CD14-positive monocyte (primary cell): ENCODE measurements around the gene APCDD1L. TPM values are rescaled to one million over a fixed set of nuclear protein-coding genes. Genes with fewer than 3 reads are reported as not detected.

Experiments used
- DNase-seq, 3 donors: peaks; one replicate each; pipeline ENCODE4 v3.0.0-alpha.2; 2011 to 2022
- H2AFZ ChIP-seq: 2 replicates; pipeline ENCODE4 v1.6.0; 2012; ENCODE audit warnings: mild to moderate bottlenecking, low read depth, low read length, inconsistent platforms; ENCODE audit not compliant: insufficient read depth, poor library complexity, severe bottlenecking
- H3K27ac ChIP-seq, 2 donors: 1 replicate in 1 of 2; 2 replicates in 1 of 2; pipeline ENCODE4 v1.5.1; 2012 to 2013; ENCODE audit warnings: low read length in 2 of 2, control low read depth in 1 of 2, inconsistent platforms in 1 of 2, low read depth in 1 of 2, mild to moderate bottlenecking in 1 of 2
- H3K27me3 ChIP-seq, 2 donors: one replicate each; pipeline versions ENCODE4 v1.6.0 to v1.6.1; 2011 to 2013; ENCODE audit warnings: low read length in 2 of 2; ENCODE audit not compliant: control insufficient read depth in 2 of 2, insufficient read depth in 2 of 2
- H3K36me3 ChIP-seq, 2 donors: replicated peaks in 1 of 2; 1 replicate in 1 of 2; 2 replicates in 1 of 2; pipeline versions ENCODE4 v1.5.1 to v1.6.1; 2012 to 2013; ENCODE audit warnings: low read length in 2 of 2, control low read depth in 1 of 2, inconsistent platforms in 1 of 2, mild to moderate bottlenecking in 1 of 2; ENCODE audit not compliant: insufficient read depth in 2 of 2, control insufficient read depth in 1 of 2
- H3K4me1 ChIP-seq, 2 donors: 1 replicate in 1 of 2; 2 replicates in 1 of 2; pipeline versions ENCODE4 v1.5.1 to v1.6.1; 2012 to 2013; ENCODE audit warnings: low read length in 2 of 2, control low read depth in 1 of 2, inconsistent platforms in 1 of 2, mild to moderate bottlenecking in 1 of 2, moderate library complexity in 1 of 2; ENCODE audit not compliant: insufficient read depth in 2 of 2, control insufficient read depth in 1 of 2
- H3K4me2 ChIP-seq: replicated peaks from 2 replicates; pipeline ENCODE3; 2012; ENCODE audit warnings: low read length, moderate library complexity, mild to moderate bottlenecking; ENCODE audit not compliant: poor library complexity, severe bottlenecking; ENCODE audit errors: extremely low read depth
- H3K4me3 ChIP-seq, 3 experiments: fragments of 200-600 bp in 1 of 3; sonication (generic) in 1 of 3; replicated peaks in 1 of 3; 1 replicate in 2 of 3; 2 replicates in 1 of 3; pipeline ENCODE4 v1.5.1; 2011 to 2013; ENCODE audit warnings: low read length in 3 of 3, mild to moderate bottlenecking in 3 of 3, control low read depth in 2 of 3, low read depth in 2 of 3, inconsistent platforms in 1 of 3, moderate library complexity in 1 of 3
- H3K79me2 ChIP-seq: 2 replicates; pipeline ENCODE4 v1.6.0; 2012; ENCODE audit warnings: mild to moderate bottlenecking, control low read depth, inconsistent platforms, low read length, moderate library complexity; ENCODE audit not compliant: insufficient read depth
- H3K9ac ChIP-seq: 2 replicates; pipeline ENCODE4 v1.6.0; 2017; ENCODE audit warnings: low read length, mild to moderate bottlenecking; ENCODE audit not compliant: insufficient read depth, poor library complexity, severe bottlenecking
- H3K9me3 ChIP-seq, 2 donors: replicated peaks in 1 of 2; 1 replicate in 1 of 2; 2 replicates in 1 of 2; pipeline versions ENCODE4 v1.5.1 to v1.6.1; 2012 to 2013; ENCODE audit warnings: low read length in 2 of 2, control low read depth in 1 of 2; ENCODE audit not compliant: control insufficient read depth in 1 of 2, insufficient read depth in 1 of 2
- H4K20me1 ChIP-seq: 2 replicates; pipeline ENCODE4 v1.6.0; 2012; ENCODE audit warnings: mild to moderate bottlenecking, low read length, control low read depth, moderate library complexity; ENCODE audit not compliant: insufficient read depth
- H3K27ac Mint-ChIP-seq, 7 donors: one replicate each; pipeline ENCODE4 v1.8.0; 2020; ENCODE audit warnings: mild to moderate bottlenecking in 7 of 7, mixed read lengths in 7 of 7, moderate library complexity in 6 of 7, inconsistent platforms in 2 of 7
- H3K27me3 Mint-ChIP-seq, 3 donors: one replicate each; pipeline ENCODE4 v1.8.0; 2021 to 2022; ENCODE audit warnings: low read depth in 3 of 3, mild to moderate bottlenecking in 3 of 3, mixed read lengths in 3 of 3, moderate library complexity in 3 of 3, inconsistent platforms in 1 of 3
- H3K36me3 Mint-ChIP-seq, 2 donors: one replicate each; pipeline ENCODE4 v1.8.0; 2020; ENCODE audit warnings: mixed read lengths in 2 of 2, inconsistent platforms in 1 of 2, mild to moderate bottlenecking in 1 of 2
- H3K4me1 Mint-ChIP-seq: one replicate; pipeline ENCODE4 v1.8.0; 2020; ENCODE audit warnings: mild to moderate bottlenecking, mixed read lengths
- H3K4me3 Mint-ChIP-seq, 2 donors: one replicate each; pipeline ENCODE4 v1.8.0; 2020; ENCODE audit warnings: mild to moderate bottlenecking in 2 of 2, mixed read lengths in 2 of 2, moderate library complexity in 1 of 2
- H3K9me3 Mint-ChIP-seq, 7 donors: one replicate each; pipeline ENCODE4 v1.8.0; 2020 to 2022; ENCODE audit warnings: mixed read lengths in 7 of 7, mild to moderate bottlenecking in 6 of 7, moderate library complexity in 6 of 7, inconsistent platforms in 2 of 7
- WGBS: methylation state at CpG from one replicate; pipeline ENCODE4 v1.1.5; 2013; ENCODE audit warnings: missing lambda C conversion rate; ENCODE audit not compliant: insufficient coverage; 5-methylcytosine and 5-hydroxymethylcytosine counted together
- intact Hi-C, 2 donors: fragments of 100-400 bp; cut with micrococcal nuclease; formaldehyde crosslinking; loops; one replicate each; pipeline versions ENCODE4 v1.15.0 to v1.15.1; 2023
- polyA plus RNA-seq, 3 donors: library from polyadenylated mRNA; depleted of rRNA in 1 of 3; unstranded in 2 of 3; stranded (reverse) in 1 of 3; fragments of 300-500 nt in 2 of 3; fragments of >200 nt in 1 of 3; fragmentation: Illumina TruSeq in 2 of 3; gene quantifications; 1 replicate in 2 of 3; 2 replicates in 1 of 3; pipeline ENCODE4 v1.2.3, GENCODE V29; 2012 to 2021
- TF ChIP-seq, protein P1 (sequence below): fragments of 200-600 bp; IDR thresholded peaks from one replicate; pipeline ENCODE4 v1.8.0; 2022; ENCODE audit warnings: antibody characterized with exemption, mild to moderate bottlenecking

Gene APCDD1L
- polyA plus RNA-seq, 3 donors: not detected

GRCh38 chr20:58558486-58559367 lies 43.5 kb upstream of the APCDD1L start:
- no peaks in the 10 kb centered on the region for H4K20me1 ChIP-seq
- H2AFZ ChIP-seq: no peak overlapping the region
- Mint-ChIP-seq H3K4me1 (no peaks in the 10 kb centered on the region), H3K27me3 (peaks cover 4 to 17% (median 15%) of the 10 kb centered on the region in 3 donors), H3K27ac (no peak overlapping the region), H3K36me3 (no peaks in the 10 kb centered on the region), H3K9me3 (peaks cover 0 to 2% (median 0%) of the 10 kb centered on the region in 7 donors), H3K4me3 (no peak overlapping the region)
- no peaks in the 10 kb centered on the region for H3K36me3 ChIP-seq
- H3K4me2 ChIP-seq: no peak overlapping the region
- H3K27me3 ChIP-seq: no peaks in the 10 kb centered on the region
- H3K9me3 ChIP-seq: no peaks in the 10 kb centered on the region
- H3K9ac ChIP-seq: no peak overlapping the region
- 74% methylated on average over 3 of the region's 19 CpGs for WGBS
- DNase-seq: no peak
- no peaks in the 10 kb centered on the region for H3K79me2 ChIP-seq
- TF ChIP-seq, protein P1, sequence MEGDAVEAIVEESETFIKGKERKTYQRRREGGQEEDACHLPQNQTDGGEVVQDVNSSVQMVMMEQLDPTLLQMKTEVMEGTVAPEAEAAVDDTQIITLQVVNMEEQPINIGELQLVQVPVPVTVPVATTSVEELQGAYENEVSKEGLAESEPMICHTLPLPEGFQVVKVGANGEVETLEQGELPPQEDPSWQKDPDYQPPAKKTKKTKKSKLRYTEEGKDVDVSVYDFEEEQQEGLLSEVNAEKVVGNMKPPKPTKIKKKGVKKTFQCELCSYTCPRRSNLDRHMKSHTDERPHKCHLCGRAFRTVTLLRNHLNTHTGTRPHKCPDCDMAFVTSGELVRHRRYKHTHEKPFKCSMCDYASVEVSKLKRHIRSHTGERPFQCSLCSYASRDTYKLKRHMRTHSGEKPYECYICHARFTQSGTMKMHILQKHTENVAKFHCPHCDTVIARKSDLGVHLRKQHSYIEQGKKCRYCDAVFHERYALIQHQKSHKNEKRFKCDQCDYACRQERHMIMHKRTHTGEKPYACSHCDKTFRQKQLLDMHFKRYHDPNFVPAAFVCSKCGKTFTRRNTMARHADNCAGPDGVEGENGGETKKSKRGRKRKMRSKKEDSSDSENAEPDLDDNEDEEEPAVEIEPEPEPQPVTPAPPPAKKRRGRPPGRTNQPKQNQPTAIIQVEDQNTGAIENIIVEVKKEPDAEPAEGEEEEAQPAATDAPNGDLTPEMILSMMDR: no peak
- H3K4me1 ChIP-seq: no peaks in the 10 kb centered on the region
- no peak overlapping the region for H3K27ac ChIP-seq
- H3K4me3 ChIP-seq: no peak overlapping the region
- intact Hi-C loops: no loop called here

DNA sequence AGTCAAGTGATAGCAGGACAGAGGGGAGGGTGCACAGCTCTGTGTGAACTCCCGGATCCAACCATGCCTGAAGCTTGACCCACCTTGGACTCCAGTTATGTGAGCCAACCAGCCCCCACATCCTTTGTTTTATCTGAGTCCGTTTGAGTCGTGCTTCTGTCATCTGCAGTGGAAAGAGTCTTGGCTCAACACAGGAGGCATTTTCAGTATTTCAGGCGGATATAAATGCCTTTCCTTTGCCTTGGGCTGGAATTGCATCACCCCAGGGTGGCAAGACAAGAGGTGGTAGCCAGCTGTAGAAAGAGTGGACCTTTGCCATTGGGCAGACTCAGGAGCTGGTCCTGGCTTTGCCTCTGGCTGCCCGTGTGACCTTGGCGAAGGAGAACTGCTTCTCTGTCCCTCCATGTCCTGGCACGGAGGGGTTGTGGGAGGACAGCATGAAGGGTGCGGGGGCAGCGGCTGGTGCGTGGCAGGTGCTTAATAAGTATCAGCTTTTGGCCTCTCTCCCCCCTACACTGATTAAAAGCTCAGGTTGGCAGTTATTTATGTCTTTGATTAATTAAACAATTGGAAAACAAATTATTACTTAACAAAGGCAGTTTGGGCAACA lies 42.6 kb upstream of the APCDD1L start:
- peaks cover 7 to 17% (median 17%) of the 10 kb centered on the region in 3 donors for H3K27me3 Mint-ChIP-seq
- H3K9ac ChIP-seq: no peak overlapping the region

More for the DNA sequence above, 42.6 kb upstream of the APCDD1L start:
- Histone ChIP-seq H3K9me3 (no peaks in the 10 kb centered on the region), H3K79me2 (no peaks in the 10 kb centered on the region), H3K36me3 (no peaks in the 10 kb centered on the region), H3K27ac (no peak overlapping the region), H3K4me3 (no peak overlapping the region), H3K27me3 (no peaks in the 10 kb centered on the region), H3K4me1 (no peaks in the 10 kb centered on the region), H4K20me1 (no peaks in the 10 kb centered on the region), H3K4me2 (no peak overlapping the region), H2AFZ (no peak overlapping the region)
- Mint-ChIP-seq H3K4me3 (no peak overlapping the region), H3K4me1 (no peaks in the 10 kb centered on the region), H3K27ac (no peak overlapping the region), H3K9me3 (peaks cover 0 to 2% (median 0%) of the 10 kb centered on the region in 7 donors), H3K36me3 (no peaks in the 10 kb centered on the region)
- intact Hi-C loops: no loop called here
- TF ChIP-seq, protein P1: no peak
- WGBS: 90% methylated on average over 5 of the region's 10 CpGs
- DNase-seq: no peak
